Left lung (tissue), 10 donors: ENCODE measurements around the gene THUMPD3. TPM values are rescaled to one million over a fixed set of nuclear protein-coding genes. Genes with fewer than 3 reads are reported as not detected.

ENCODE experiments used
- ATAC-seq: fragments of 200-7000 bp; cut with Tn5 transposase; one replicate; pipeline ENCODE4 v1.9.1; 2020; ENCODE audit warnings: moderate library complexity
- DNase-seq, 4 donors: peaks; one replicate each; pipeline ENCODE4 v3.0.0-alpha.2; 2013 to 2020
- H3K27ac ChIP-seq, 2 donors: fragments of 200-600 bp; sonication (generic) in 1 of 2; one replicate each; pipeline versions ENCODE4 v1.5.0 to v1.8.0; 2020 to 2021
- H3K27me3 ChIP-seq, 2 donors: fragments of 200-600 bp; sonication (generic) in 1 of 2; one replicate each; pipeline versions ENCODE4 v1.5.0 to v1.8.0; 2020 to 2021
- H3K36me3 ChIP-seq, 2 donors: fragments of 200-600 bp; sonication (generic) in 1 of 2; one replicate each; pipeline versions ENCODE4 v1.5.0 to v1.8.0; 2020 to 2021
- H3K4me1 ChIP-seq, 2 donors: fragments of 200-600 bp; one replicate each; pipeline ENCODE4 v1.8.0; 2021
- H3K4me3 ChIP-seq, 2 donors: fragments of 200-600 bp; sonication (generic) in 1 of 2; one replicate each; pipeline versions ENCODE4 v1.5.0 to v1.8.0; 2020 to 2021; ENCODE audit warnings: mild to moderate bottlenecking in 1 of 2
- H3K9me3 ChIP-seq, 2 donors: fragments of 200-600 bp; sonication (generic) in 1 of 2; one replicate each; pipeline versions ENCODE4 v1.5.0 to v1.8.0; 2020 to 2021
- CTCF ChIP-seq, 2 donors: fragments of 200-600 bp; sonication (generic) in 1 of 2; IDR thresholded peaks; one replicate each; pipeline versions ENCODE4 v1.5.0 to v1.8.0; 2021; ENCODE audit warnings: antibody characterized with exemption in 2 of 2
- intact Hi-C, 2 donors: fragments of 100-400 bp; cut with DNase I; formaldehyde crosslinking; loops; one replicate each; pipeline versions ENCODE4 v1.11.2 to v1.14.2; 2022
- polyA plus RNA-seq, 6 donors: library from polyadenylated mRNA; unstranded; fragments of 120-200 nt; gene quantifications; one replicate each; pipeline ENCODE4 v1.2.1, GENCODE V29; 2013; ENCODE audit not compliant: insufficient read length in 6 of 6
- total RNA-seq, 2 donors: library from RNA; stranded (reverse); fragmentation: NEBNext Ultra II Directional; extraction: Animal tissue kit (Norgen Biotek cat#: 25700); gene quantifications; one replicate each; pipeline ENCODE4 v1.2.1, GENCODE V29; 2021
- donor health status: DM: no; HTN: yes; CAD: no.
- donor health status: DM: no; HTN: no; CAD: no.

THUMPD3 gene
- total and polyA plus RNA-seq, 8 donors: 32.2 to 65.0 (median 48.1) TPM

GRCh38 chr3:9324944-9325343 lies 37.9 kb upstream of the THUMPD3 start:
- no peak for DNase-seq
- no peak for ATAC-seq
- H3K27me3 ChIP-seq: no peaks in the 10 kb centered on the region
- no peak overlapping the region for H3K27ac ChIP-seq
- H3K4me3 ChIP-seq: no peak overlapping the region
- no peaks in the 10 kb centered on the region for H3K4me1 ChIP-seq
- no peak for TF ChIP-seq CTCF (IDR thresholded peaks at IDR 0.05)
- H3K9me3 ChIP-seq: no peaks in the 10 kb centered on the region
- H3K36me3 ChIP-seq: no peaks in the 10 kb centered on the region
- intact Hi-C loops: no loop called here

GRCh38 chr3:9327578-9327977 lies 35.3 kb upstream of the THUMPD3 start:
- Histone ChIP-seq H3K9me3 (no peaks in the 10 kb centered on the region), H3K27ac (no peak overlapping the region), H3K4me1 (no peaks in the 10 kb centered on the region), H3K27me3 (no peaks in the 10 kb centered on the region), H3K36me3 (no peaks in the 10 kb centered on the region), H3K4me3 (no peak overlapping the region)
- no peak for ATAC-seq
- TF ChIP-seq CTCF (IDR thresholded peaks at IDR 0.05): no peak
- intact Hi-C loops: no loop called here
- no peak for DNase-seq

GRCh38 chr3:9330166-9330703 lies 32.6 kb upstream of the THUMPD3 start:
- intact Hi-C loops: no loop called here
- DNase-seq: no peak
- no peaks in the 10 kb centered on the region for H3K4me1 ChIP-seq
- no peaks in the 10 kb centered on the region for H3K27me3 ChIP-seq
- no peak overlapping the region for H3K27ac ChIP-seq
- no peak for ATAC-seq
- H3K4me3 ChIP-seq: no peak overlapping the region
- TF ChIP-seq CTCF (IDR thresholded peaks at IDR 0.05): no peak
- H3K36me3 ChIP-seq: no peaks in the 10 kb centered on the region
- no peaks in the 10 kb centered on the region for H3K9me3 ChIP-seq

GRCh38 chr3:9331171-9331570 lies 31.7 kb upstream of the THUMPD3 start:
- no peaks in the 10 kb centered on the region for H3K4me1 ChIP-seq
- H3K9me3 ChIP-seq: no peaks in the 10 kb centered on the region
- H3K4me3 ChIP-seq: no peak overlapping the region
- no peaks in the 10 kb centered on the region for H3K27me3 ChIP-seq
- no peak for TF ChIP-seq CTCF (IDR thresholded peaks at IDR 0.05)
- intact Hi-C loops: no loop called here
- ATAC-seq (no peak), DNase-seq (no peak)
- H3K27ac ChIP-seq: no peak overlapping the region
- H3K36me3 ChIP-seq: no peaks in the 10 kb centered on the region

- Histone ChIP-seq H3K9me3 (no peaks in the 10 kb centered on the region), H3K4me1 (no peaks in the 10 kb centered on the region), H3K27me3 (no peaks in the 10 kb centered on the region), H3K27ac (no peak overlapping the region), H3K36me3 (no peaks in the 10 kb centered on the region), H3K4me3 (no peak overlapping the region)
- no peak for TF ChIP-seq CTCF (IDR thresholded peaks at IDR 0.05)
- intact Hi-C loops: no loop called here
- ATAC-seq (no peak), DNase-seq (no peak)
Measured at GRCh38 chr3:9332250-9333030, 30.4 kb upstream of the THUMPD3 start.
